ENCODE measurements around the gene TNFRSF1A.

DNA sequence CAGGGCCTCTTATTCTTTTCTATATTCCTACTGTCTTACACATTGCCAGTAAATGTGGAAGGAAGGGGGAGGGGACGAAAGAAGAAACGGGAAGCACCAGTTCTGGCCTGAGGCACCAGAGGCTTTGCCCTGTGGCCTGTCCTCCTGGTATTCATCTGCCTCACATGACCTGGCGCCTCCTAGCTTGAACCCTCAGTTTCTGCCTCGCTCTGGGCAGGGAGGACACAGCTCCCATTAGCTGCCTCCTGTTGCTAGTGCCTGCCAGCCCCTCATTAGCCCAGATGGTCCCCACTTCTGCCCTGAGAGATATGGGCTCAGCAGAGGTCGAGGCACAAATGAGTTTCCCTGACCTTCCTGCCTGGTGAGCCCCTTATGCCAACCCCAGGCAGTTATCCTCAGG, 34.3 kb downstream of the TNFRSF1A start:
- TF ChIP-seq POLR2A (IDR thresholded peaks at IDR 0.05) (no peak), EP300 (IDR thresholded peaks at IDR 0.05) (no peak), POLR2AphosphoS5 (IDR thresholded peaks at IDR 0.05) (no peak)
- TF ChIP-seq, protein P1, sequence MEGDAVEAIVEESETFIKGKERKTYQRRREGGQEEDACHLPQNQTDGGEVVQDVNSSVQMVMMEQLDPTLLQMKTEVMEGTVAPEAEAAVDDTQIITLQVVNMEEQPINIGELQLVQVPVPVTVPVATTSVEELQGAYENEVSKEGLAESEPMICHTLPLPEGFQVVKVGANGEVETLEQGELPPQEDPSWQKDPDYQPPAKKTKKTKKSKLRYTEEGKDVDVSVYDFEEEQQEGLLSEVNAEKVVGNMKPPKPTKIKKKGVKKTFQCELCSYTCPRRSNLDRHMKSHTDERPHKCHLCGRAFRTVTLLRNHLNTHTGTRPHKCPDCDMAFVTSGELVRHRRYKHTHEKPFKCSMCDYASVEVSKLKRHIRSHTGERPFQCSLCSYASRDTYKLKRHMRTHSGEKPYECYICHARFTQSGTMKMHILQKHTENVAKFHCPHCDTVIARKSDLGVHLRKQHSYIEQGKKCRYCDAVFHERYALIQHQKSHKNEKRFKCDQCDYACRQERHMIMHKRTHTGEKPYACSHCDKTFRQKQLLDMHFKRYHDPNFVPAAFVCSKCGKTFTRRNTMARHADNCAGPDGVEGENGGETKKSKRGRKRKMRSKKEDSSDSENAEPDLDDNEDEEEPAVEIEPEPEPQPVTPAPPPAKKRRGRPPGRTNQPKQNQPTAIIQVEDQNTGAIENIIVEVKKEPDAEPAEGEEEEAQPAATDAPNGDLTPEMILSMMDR (IDR thresholded peaks at IDR 0.05): no peak

Data from sigmoid colon (tissue), 4 donors.